GM11168 (cell line): Measurements from ENCODE around the gene CRIM1.
"Not testable (repeated sequence)": the region's sequence is repeated elsewhere in the genome, so short reads cannot be mapped to it uniquely, and the experiment has no call there.

Experiments used
- in situ Hi-C: fragments of 300-500 bp; cut with MboI; formaldehyde crosslinking; loops from one replicate; pipeline ENCODE4 v1.12.0; 2022; ENCODE audit warnings: low sequenced_read_pairs; ENCODE audit not compliant: unreplicated experiment

The CRIM1 gene, protein sequence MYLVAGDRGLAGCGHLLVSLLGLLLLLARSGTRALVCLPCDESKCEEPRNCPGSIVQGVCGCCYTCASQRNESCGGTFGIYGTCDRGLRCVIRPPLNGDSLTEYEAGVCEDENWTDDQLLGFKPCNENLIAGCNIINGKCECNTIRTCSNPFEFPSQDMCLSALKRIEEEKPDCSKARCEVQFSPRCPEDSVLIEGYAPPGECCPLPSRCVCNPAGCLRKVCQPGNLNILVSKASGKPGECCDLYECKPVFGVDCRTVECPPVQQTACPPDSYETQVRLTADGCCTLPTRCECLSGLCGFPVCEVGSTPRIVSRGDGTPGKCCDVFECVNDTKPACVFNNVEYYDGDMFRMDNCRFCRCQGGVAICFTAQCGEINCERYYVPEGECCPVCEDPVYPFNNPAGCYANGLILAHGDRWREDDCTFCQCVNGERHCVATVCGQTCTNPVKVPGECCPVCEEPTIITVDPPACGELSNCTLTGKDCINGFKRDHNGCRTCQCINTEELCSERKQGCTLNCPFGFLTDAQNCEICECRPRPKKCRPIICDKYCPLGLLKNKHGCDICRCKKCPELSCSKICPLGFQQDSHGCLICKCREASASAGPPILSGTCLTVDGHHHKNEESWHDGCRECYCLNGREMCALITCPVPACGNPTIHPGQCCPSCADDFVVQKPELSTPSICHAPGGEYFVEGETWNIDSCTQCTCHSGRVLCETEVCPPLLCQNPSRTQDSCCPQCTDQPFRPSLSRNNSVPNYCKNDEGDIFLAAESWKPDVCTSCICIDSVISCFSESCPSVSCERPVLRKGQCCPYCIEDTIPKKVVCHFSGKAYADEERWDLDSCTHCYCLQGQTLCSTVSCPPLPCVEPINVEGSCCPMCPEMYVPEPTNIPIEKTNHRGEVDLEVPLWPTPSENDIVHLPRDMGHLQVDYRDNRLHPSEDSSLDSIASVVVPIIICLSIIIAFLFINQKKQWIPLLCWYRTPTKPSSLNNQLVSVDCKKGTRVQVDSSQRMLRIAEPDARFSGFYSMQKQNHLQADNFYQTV

DNA sequence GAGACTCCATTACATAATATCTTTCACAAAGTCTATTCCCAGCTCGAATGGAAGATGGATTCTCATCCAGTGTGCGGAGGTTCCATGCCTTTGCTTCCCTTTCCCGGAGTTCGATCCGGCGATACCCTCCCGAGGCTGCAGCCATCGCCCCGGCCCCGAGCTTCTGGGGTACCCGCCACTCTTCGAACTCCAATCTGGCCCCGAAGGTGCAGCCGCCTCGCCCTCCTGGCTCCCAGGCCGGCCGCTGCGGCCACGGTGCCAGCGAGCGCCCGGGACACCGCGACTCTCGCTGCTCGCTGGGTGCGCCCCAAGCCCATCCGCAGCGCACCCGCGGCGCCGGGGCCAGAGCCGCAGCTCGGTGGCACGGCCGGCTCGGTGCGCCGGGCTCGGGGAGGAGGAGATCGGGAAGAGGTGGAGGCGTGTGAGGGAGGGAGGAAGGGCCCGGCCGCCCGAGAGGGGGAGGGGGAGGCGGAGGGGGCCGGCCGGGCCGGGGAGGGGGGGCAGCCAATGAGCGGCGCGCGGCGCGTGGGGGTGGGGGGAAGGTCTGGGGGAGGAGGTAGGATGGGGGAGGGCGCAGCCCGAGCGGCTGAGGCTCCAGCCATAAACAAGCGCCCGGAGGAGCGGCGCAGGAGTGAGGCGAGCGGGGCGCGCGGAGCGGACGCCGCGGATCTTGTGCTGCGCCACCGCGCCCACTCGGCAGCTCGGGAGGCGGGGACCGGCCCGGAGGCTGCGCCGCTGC is at the start of gene CRIM1:
Gene CRIM1 (plus strand): TSS at position 628 of the 739 bp plus-strand sequence. CDS start 515 bp downstream, outside the sequence.
- in situ Hi-C loops: loop anchor here (10.0 kb wide), 1 partner anchor 309 kb away; no protein-coding TSS in a partner anchor

DNA sequence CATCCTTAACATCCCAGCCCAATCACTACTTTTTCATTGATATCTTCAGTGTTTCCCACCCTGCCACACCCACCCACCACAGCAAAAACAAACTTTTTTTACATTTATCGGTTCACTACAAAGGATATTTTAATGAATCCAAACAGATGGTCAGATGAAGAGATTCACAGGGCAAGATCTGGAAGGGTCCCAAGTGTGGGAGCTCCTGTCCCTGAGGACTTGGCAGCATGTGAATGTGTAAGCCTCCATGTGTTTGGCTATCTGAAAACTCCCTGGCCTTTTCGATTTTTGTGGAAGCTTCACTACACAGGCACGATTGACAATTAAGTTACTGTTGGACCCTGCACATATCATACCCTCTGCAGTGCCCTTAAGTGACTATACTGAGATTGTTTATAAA is 48.1 kb upstream of the CRIM1 start:
- in situ Hi-C loops: no loop called here

DNA sequence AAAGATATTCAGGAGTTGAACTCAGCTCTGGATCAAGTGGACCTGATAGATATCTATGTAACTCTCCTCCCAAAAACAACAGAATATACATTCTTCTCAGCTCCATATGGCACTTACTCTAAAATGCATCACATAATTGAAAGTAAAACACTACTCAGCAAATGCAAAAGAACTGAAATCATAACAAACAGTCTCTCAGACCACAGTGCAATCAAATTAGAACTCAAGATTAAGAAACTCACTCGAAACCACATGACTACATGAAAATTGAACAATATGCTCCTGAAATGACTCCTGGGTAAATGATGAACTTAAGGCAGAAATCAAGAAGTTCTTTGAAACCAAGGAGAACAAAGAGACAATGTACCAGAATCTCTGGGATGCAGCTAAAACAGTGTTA is 45.1 kb upstream of the CRIM1 start:
- in situ Hi-C loops: not testable (repeated sequence)

DNA sequence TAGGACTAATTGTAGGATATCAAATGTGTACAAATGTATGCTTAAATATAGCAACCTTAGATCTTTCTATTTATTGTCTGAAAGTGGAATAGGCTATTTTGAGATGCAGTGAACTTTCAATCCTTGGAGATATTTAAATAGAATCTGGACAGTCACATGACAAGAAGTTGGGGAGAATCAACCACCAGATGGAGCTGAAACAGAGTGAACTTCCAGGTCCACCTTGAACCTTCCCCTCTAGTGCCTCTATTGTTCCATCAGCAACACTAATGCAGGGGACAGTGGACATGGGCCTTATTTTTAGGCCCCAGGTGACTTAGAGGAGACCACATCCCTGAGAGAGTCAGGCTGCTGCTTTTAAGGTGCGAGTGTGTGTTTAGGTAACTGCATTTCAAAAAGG is 37.0 kb upstream of the CRIM1 start:
- in situ Hi-C loops: no loop called here

DNA sequence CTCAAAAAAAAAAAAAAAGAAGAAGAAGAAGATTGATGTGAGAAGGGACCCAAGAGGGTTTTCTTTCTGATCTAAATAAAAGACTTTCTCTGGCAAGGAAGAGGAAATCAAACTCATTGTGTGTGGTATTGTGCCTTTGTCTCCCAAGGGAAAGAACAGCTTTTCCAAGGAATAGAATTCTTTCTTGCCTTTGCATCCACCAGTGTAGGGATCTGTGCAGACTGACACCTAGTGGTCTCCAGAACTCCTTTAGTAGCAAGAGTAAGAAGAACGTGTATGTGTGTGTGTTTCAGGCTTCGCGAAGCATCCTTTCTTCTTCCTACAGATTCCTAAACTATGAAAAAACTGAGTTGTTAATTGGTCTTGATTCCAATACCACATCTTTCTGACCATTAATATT is 33.5 kb upstream of the CRIM1 start:
- in situ Hi-C loops: no loop called here

DNA sequence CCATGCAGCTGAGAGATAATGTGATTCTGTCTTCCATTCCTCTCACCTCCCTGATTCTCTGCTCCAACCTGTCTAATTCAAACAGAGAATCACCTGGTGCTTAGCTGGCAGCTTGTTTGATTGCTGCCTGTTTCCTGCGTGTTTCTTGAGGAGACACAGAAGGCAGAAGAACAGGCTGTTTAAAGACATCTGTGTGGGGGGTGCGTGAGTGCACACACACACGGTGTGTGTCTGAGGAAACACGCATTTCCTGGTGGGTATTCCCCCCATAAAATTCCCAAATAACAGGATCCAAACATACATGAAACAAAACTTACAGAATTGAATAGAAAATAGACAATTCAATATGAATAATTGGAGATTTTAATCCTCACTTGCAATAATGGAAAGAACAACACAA is 29.3 kb upstream of the CRIM1 start:
- in situ Hi-C loops: no loop called here

DNA sequence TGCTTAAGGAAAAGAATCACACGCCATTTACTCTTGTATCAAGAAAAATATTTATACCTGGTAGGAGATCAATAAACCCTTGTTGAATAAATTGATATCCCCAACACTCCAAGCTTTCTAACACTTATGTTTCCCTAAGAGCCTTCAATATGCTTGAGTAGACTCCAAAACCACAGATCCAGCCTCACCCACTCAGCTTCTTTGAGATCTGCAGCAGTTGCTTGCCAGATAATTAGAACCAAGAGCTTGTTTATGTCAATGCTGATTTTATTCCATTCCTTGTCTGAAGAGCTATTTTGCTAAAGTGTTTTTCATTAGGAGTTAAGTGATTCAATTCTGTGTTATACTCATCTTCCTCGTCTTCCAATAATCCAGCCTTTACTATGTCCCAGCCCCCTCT is 26.3 kb upstream of the CRIM1 start:
- in situ Hi-C loops: no loop called here

DNA sequence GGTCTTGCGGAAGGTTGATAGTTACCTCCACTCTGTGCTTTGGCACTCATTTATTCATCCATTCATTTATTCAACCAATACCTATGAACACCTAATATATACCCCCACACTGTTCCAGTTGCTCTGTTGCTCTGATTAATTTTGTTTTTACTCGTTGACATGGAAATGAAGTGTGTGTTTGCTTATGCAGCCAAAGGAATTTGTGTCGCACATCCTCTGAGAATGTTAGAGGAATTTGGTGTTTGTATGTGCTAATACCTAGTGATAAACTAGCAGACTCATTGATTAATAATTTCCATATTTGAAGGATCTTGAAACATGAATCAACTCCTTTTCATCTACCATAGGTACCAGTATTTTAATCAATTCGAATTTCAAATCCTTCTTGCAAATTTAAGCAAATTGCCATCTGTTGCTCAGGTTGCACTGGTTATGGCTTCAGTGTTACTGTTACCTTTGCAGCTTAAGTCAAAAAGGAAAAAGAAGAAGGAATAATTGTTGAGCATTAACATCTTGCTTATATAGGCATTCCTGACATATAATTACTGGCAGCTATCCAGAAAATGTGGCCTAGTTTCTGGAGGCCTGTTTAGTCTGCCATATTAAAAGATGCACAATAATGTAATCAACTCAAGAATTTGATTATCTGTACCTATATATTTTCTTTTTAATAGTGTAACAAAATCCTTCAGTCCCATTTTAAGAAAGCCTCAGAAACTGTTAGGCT is 25.7 kb upstream of the CRIM1 start:
- in situ Hi-C loops: no loop called here

DNA sequence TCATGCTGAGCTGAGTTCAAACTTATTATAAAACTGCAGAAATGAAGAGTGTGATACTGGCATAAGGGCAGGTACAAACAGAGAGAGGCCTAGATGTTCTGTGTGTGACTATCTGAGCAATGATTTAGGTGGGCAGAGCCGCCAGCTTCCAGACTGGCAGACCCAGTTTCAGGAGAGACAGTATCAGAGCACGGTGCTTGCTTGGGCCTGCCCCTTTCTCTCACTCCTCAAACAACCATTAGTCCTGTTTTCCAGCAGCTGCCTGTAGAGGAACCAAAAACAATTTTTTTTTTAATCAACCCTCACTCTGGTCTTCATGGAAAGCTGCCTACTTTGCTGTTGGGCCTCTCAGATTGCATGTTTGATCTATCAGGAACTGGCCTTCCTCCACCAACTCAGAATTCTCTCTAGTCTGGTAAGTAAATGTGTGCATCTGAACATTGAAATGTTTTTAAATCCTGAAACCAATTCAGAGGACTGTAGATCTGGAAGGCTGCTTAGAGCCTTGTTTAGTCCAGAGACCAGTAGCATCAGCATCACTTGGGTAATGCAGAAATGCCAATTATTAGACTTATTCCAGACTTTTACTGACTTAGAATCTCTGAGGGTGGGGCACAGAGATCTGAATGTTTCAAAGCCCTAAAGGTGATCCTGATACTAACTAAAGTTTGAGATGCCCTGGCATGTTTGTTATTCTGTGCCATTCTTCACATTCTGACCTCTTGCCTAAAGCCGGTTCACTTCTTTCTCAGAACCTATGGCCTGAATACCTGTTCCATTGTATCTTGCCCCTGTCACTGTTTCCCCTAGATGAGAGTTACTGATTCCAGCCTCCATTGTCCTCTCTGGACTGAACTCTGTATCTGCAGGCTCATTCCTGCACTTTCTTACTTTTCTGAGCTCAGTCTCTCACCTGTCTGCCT is 24.8 kb upstream of the CRIM1 start:
- in situ Hi-C loops: no loop called here

DNA sequence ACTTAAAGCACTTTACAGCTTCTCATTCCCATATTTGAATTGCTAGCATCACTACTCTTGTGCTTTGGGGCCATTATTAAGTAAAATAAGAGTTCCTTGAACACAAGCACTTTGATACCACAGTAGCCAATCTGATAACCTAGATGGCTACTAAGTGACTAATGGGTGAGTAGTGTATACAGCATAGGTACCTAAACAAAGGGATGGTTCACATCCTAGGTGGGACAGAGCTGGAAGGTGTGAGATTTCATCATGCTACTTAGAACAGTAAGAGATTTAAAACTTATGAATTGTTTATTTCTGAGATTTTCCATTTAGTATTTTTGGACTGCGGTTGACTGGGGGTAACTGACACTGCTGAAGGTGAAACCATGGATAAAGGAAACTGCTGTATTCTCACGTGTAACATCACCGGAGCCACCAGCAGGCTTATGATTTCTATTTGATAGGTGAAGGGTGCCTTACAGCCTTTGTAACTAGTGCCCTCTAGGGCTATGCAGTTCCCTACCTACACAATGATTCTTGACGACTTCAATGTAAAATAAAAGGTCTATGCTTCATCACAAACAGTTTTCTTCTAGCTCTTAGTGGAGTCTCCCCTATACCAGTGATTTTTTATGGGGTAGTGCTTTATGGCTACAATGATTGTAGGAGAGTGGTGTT is 22.1 kb upstream of the CRIM1 start:
- in situ Hi-C loops: no loop called here

DNA sequence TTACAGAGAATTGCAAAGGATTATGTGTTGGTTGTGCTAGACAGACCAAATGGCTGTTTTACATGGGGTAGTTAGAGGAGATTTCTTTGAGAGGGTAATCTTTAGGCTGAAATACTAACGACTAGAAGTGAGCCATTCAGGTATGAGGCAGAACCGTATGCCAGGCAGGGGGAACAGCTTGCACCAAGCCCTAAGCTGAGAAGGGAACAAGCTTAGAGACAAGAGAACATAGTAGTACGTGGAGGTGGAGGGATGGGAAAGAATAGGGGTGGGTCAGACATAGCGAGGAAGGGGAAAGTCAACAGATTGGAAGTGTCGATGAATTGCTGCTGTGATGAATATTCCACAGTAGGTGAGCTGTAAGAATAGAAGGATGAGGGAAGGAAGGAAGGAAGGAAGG is 20.0 kb upstream of the CRIM1 start:
- in situ Hi-C loops: no loop called here

DNA sequence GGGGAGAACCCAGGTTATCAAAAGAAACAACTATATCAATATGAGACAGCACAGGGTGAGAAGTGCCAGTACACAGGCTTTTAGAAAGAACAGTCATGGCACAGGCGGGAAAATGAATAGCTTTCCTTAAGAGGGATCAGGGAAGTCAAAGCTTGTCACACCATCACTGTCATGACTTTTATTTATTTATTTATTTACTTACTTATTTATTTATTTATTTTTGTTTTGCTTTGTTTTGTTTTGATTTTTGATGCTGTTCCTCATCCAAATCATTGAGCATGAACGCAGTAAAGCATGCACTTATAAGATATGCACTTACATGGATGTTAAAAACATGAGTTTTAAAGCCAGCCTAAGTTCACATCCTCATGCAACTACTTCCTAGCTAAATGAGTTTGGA is 19.3 kb upstream of the CRIM1 start:
- in situ Hi-C loops: no loop called here

DNA sequence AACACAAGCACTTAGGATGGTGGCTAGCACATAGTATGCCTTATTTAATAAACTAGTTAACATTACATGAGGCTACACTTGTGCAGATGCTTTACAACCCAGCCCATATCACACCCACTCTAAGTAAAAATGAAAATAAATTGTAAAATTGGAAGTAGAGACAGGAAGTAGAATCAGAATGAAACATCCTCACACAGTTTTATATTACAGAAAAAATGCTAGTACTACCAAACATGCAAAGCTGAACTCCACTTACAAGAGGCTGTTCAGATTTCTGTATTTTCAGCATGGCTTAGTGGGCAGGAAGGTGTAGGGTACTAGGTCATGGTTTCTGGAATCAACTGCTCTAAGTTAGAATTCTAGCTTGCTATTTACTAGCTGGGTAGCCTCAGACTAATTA is 18.2 kb upstream of the CRIM1 start:
- in situ Hi-C loops: no loop called here

DNA sequence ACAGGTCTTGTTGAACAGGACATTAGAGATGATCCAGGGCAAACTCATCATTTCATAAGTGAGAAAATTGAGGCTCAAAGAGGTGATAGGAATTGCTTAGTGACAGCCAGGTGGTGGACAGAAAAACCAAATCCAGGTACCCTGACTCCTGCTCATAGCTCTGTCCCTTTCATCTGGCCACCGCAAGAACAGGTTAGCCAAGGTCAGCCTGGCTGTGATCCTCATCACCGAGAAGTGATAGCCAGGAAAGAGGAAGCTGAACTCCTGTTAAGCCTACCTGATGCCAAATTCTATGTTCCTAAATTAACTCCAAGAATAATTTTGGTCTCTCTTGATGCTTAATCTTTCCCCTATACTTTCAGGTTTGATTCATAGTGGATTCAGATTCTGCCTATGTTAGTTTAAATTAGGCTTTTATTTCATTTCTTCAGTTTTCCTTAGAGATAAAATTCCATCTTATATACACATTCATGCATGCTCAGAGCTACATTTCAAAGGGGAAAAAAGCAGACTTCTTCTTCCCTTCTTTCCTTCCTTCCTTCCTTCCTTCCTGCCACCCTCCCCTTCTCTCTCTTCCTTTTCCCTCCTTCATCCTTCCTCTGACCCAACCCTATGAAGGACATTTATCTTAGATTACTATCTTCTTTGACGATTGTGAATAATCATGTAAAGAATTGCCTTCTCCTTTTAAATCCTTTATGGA is 17.3 kb upstream of the CRIM1 start:
- in situ Hi-C loops: no loop called here

DNA sequence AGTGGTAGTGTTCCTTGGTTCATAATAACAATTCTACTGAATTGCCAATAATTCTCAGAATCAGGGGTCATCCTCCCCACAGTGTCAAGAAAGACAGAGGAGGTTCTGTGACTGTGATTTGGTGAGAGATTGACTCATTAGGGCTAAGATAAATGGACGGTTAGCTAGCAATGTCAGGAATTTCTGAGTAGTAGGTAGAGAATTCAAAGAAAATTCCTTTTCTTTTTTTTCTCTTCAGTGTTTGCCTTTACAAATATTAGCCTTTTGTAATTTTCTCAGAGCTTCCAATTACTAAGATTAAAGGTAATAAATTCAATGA is 16.8 kb upstream of the CRIM1 start:
- in situ Hi-C loops: no loop called here

DNA sequence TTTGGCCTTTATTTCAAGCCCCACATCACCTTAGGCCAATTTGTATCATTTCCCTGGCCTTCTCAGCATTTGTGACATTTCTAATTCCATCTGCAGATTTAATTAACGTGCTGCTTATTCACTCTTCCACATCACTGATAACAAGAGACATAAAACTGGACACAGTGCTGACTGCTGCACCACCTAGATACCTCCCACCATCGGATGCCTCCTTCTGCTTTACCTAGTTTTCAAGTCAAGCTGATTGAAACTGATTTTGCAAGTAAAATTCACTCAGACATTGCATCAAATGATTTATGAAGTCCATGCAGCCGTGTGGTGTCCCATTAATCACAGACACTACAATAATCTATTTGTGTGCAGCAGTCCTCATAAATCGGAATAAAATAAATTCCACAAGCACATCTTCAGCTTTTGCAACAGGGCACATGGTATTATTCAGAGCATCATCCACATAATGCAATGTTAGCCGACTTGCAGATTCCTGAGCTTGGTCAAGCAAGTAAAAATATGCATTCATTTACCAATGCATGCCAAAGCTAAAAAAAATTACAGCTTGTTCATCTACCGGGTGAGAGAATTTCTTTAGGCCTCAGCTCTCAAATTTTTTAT is 15.9 kb upstream of the CRIM1 start:
- in situ Hi-C loops: no loop called here

DNA sequence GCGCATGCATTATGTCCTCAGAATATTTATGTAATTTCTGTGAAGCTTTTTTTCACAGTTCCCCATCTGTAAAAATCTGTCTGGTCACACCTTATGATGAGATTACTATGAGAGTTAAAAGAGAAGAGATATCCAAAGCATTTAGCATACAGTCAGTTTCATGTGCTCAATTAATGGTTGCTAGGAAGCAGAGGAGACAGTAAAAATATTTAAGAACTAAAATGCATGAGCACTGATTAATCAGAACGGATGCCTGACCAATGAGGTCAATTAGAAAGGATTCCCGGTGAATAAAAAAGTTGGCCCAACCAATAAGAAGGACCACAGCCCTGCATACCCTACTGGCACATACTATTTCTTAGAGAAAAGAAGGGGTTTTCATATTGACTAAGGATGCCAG is 12.0 kb upstream of the CRIM1 start:
- in situ Hi-C loops: no loop called here
